Activated CD4-positive, alpha-beta T cell treated with anti-CD3 and anti-CD28 coated beads, Interleukin-2, amount 10 ng/mL, durations not matched to agents 24 days and 14 days (primary cell): ENCODE data around the gene CYTIP. TPM values are rescaled to one million over a fixed set of nuclear protein-coding genes. Genes with fewer than 3 reads are reported as not detected.

ENCODE experiments used
- DNase-seq: peaks from one replicate; pipeline ENCODE4 v3.0.0; 2022
- H3K27ac Mint-ChIP-seq: one replicate; pipeline ENCODE4 v1.8.0; 2022; ENCODE audit warnings: mild to moderate bottlenecking, mixed read lengths
- H3K27me3 Mint-ChIP-seq: one replicate; pipeline ENCODE4 v1.8.0; 2022; ENCODE audit warnings: mixed read lengths
- H3K36me3 Mint-ChIP-seq: one replicate; pipeline ENCODE4 v1.8.0; 2022; ENCODE audit warnings: low read depth, mild to moderate bottlenecking, mixed read lengths
- H3K4me1 Mint-ChIP-seq: one replicate; pipeline ENCODE4 v1.8.0; 2021; ENCODE audit warnings: mixed read lengths
- H3K4me3 Mint-ChIP-seq: one replicate; pipeline ENCODE4 v1.8.0; 2022; ENCODE audit warnings: mild to moderate bottlenecking, moderate library complexity, mixed read lengths
- H3K9me3 Mint-ChIP-seq: one replicate; pipeline ENCODE4 v1.8.0; 2021; ENCODE audit warnings: mixed read lengths
- intact Hi-C: fragments of 100-400 bp; cut with micrococcal nuclease; formaldehyde crosslinking; loops from one replicate; pipeline ENCODE4 v1.15.1; 2023
- total RNA-seq: library from RNA; stranded (reverse); gene quantifications from 2 replicates; pipeline ENCODE4 v1.2.3, GENCODE V29; 2022

CYTIP gene
- total RNA-seq, 1 donor from 2014 or later, result 321 TPM

DNA sequence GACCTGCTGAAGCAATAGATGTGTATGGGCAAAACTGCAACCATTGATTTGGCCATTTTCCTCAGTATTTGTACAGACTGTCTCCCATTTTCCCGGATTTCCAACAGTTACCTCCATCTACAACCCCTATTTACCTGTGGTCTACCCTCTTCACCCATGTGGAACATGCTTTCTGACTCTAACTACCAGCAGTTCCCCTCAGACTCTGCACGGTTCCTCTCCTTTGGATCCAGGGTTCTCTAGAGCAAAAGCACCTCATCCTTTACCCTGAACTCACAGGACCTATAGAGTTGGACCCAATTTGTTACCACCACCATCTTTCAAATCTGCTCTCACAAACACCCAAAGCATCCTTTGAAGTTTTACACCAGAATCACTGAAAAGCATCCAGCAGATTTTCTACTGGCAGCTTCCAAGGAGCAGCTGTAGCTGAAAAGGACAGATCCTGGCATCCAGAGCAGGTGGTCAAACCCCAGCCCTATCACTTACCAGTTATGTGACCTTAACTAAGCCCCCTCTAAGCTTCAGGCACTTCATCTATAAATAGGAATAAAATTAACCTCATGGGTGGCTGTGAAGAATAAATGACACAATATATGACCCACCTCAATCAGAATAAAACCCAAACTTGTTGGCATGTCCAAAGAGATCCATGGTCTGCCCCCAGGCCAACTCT is 15.3 kb downstream of the CYTIP start:
- intact Hi-C loops, result no loop called here
- no peaks in the 10 kb centered on the region for H3K27me3 Mint-ChIP-seq
- H3K4me3 Mint-ChIP-seq, result peak overlapping the region; percentile 92
- peak; percentile 57 for DNase-seq
- peaks cover 74% of the 10 kb centered on the region for H3K4me1 Mint-ChIP-seq
- peaks cover 92% of the 10 kb centered on the region for H3K36me3 Mint-ChIP-seq
- peak overlapping the region; percentile 75 for H3K27ac Mint-ChIP-seq
- H3K9me3 Mint-ChIP-seq, result peaks cover 3% of the 10 kb centered on the region

DNA sequence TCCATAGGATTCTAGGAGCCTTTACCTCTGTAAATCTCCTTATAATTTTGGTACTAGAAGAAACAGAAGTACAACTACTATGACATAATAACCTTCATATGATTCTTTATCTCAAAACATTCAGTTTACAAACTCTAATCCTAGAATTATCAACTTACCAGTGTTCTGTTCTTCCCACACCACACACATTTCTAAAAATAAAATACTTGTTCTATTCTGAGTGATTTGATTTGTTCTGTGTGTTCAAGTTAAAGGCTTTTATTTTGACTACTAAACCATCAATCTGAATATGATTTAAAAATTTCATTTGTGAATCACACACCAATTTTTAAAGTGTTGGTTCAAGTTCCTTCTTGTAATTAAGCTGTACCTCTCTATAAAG is 16.0 kb downstream of the CYTIP start:
- Mint-ChIP-seq H3K4me3 (peak overlapping the region; percentile 92), H3K27me3 (no peaks in the 10 kb centered on the region), H3K36me3 (peaks cover 91% of the 10 kb centered on the region), H3K27ac (peak overlapping the region; percentile 75), H3K4me1 (peaks cover 73% of the 10 kb centered on the region), H3K9me3 (peaks cover 3% of the 10 kb centered on the region)
- intact Hi-C loops, result no loop called here
- DNase-seq, result no peak

DNA sequence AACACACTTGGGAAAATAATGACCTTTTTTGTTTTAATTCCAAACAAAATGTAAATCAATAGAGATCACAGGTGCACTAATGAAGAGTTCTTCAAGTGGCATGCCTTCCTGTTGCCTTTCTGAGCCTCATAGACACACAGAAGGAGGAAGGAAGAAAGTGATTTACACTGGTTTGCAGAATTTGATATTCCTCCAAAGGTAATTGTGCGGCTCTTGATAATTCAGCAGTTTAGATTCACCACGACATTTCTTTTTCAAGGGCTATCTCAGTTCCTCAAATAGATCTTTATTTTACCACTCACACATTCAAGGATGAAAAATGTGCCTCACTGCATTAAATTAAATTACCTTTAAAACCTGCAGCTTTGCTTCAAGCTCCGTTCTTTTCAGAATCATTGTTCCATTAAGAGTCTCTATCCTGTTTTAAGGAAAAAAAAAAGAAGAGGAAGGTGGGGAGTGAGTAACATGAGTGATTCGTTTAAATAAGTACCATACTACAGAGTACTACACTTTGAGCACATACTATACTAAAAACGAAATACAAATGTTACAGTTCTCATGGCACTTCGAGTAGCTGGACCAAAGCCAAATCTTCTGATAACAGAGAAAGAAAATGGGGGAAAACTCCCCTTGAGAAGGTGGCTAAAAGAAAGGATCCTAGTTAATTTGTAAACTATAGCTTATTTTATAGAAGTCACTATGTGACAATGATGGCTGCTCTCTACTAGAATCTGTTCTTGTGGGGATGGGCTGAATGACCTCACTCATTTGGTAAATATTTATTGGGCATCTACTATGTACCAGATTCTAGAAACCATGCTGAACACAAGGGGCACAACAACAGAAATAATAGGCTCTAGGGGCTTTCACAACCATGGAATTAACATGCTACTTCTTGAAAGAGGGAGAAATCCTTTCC is 16.6 kb downstream of the CYTIP start:
- Mint-ChIP-seq H3K27me3 (no peaks in the 10 kb centered on the region), H3K4me3 (peak overlapping the region; percentile 13), H3K4me1 (peaks cover 67% of the 10 kb centered on the region), H3K9me3 (peaks cover 3% of the 10 kb centered on the region), H3K36me3 (peaks cover 88% of the 10 kb centered on the region), H3K27ac (peak overlapping the region; percentile 75)
- intact Hi-C loops, result no loop called here
- peak; percentile 48 for DNase-seq

DNA sequence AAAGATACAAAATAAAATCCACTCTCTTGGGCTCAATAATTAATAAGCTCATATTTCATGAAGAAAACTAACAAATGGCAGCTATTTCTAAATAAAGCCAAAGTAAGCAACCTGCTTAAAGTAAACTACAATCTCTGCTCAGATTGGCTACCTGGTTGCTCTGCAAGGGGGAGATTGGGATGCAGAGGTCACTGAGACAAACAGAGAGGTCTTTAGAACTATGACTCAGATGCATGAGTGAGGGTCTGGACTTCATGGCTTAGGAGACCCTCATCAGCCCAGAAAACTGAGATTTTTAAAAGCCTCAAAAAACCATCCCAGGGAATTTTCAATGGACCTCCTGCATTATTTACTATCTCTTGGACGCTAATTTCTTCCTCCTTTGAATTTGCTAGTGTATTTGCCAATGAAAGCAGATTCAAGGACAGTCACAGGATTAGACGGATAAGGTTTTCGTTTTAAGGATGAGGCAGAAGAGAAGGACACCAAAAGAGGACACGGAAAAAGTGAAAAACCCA is 17.4 kb downstream of the CYTIP start:
- H3K4me3 Mint-ChIP-seq, result peak overlapping the region; percentile 13
- H3K27ac Mint-ChIP-seq, result peak overlapping the region; percentile 75
- H3K36me3 Mint-ChIP-seq, result peaks cover 86% of the 10 kb centered on the region
- no peaks in the 10 kb centered on the region for H3K27me3 Mint-ChIP-seq
- intact Hi-C loops, result no loop called here
- DNase-seq, result peak; percentile 54
- H3K4me1 Mint-ChIP-seq, result peaks cover 66% of the 10 kb centered on the region
- peaks cover 3% of the 10 kb centered on the region for H3K9me3 Mint-ChIP-seq

DNA sequence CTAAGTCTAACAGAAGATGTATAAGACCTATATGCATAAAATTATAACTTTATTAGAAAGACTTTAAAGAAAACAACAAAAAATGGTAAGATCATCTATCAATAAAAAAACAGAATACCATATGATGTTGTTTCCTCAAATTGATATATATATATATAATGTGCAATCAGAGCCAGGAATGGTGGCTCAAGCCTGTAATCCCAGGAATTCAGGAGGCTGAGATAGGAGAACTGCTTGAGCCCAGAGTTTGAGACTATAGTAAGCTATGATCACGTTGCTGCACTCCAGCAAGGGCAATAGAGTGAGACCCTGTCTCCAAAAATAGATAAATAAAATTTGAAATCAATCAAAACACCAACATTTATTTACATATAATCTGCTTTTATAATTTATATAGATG is 19.5 kb downstream of the CYTIP start:
- intact Hi-C loops, result no loop called here
- H3K4me3 Mint-ChIP-seq, result peak overlapping the region; percentile 40

DNA sequence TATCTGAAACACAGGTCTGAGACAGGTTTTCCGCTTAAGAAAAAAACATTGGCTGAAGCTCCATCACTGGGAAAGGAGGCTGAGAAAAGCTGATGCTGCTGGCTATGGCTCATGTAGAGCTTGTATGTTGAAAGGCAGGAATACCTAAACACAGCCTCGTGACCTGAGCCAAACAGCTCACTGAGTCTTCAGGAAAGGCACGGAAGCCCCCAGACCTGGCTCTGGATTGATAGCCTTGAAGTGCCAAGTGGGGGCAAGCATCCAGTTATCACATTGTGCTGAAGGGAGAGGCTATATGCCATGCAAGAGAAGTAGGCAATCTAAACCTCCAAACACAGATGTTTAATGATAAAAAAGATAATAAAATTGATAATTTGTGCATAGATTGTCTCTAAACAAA is 21.9 kb downstream of the CYTIP start:
- Mint-ChIP-seq H3K36me3 (peaks cover 78% of the 10 kb centered on the region), H3K27me3 (no peaks in the 10 kb centered on the region), H3K27ac (peak overlapping the region; percentile 84), H3K4me3 (peak overlapping the region; percentile 24), H3K9me3 (peaks cover 3% of the 10 kb centered on the region), H3K4me1 (peaks cover 61% of the 10 kb centered on the region)
- DNase-seq, result peak; percentile 61
- intact Hi-C loops, result loop anchor here (1.0 to 2.0 kb wide), 6 partner anchors 8 to 47 kb away; no protein-coding TSS in a partner anchor

More for the DNA sequence above, 19.5 kb downstream of the CYTIP start:
- peaks cover 67% of the 10 kb centered on the region for H3K4me1 Mint-ChIP-seq
- no peaks in the 10 kb centered on the region for H3K27me3 Mint-ChIP-seq
- peak; percentile 51 for DNase-seq
- peaks cover 84% of the 10 kb centered on the region for H3K36me3 Mint-ChIP-seq
- no peak overlapping the region for H3K27ac Mint-ChIP-seq
- peaks cover 3% of the 10 kb centered on the region for H3K9me3 Mint-ChIP-seq

DNA sequence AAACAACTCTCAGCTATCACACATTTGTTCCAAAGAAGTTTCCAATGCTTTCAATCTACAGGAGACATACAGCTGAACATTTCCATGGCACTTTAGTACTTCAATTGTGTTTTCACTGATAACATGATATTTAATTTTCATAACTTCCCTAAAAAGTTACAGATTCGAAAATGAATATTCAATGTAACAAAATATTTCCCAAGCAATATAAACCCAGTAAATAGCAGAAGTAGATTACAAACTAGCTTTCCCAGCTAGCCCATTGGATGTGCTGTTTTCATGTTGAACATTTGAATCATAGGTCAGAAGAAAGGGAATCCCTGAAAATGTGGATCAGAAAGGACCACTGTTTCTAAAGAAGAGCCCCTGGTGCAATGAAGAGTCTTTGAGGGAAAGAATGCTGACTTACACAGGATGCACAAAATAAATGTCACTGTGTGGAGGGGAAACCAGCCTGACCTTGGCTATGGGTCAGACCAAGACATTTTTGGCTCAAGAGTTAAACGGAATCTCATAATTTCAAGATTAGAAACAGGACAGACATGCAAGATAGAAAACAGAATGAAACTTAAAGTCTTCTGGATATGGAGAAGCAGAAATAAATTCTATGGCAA is 22.5 kb downstream of the CYTIP start:
- Mint-ChIP-seq H3K4me3 (peak overlapping the region; percentile 24), H3K27me3 (no peaks in the 10 kb centered on the region), H3K27ac (peak overlapping the region; percentile 84), H3K36me3 (peaks cover 76% of the 10 kb centered on the region), H3K9me3 (peaks cover 3% of the 10 kb centered on the region), H3K4me1 (peaks cover 61% of the 10 kb centered on the region)
- DNase-seq, result peak; percentile 60
- intact Hi-C loops, result loop anchor here (1.0 to 2.0 kb wide), 6 partner anchors 8 to 48 kb away; no protein-coding TSS in a partner anchor

DNA sequence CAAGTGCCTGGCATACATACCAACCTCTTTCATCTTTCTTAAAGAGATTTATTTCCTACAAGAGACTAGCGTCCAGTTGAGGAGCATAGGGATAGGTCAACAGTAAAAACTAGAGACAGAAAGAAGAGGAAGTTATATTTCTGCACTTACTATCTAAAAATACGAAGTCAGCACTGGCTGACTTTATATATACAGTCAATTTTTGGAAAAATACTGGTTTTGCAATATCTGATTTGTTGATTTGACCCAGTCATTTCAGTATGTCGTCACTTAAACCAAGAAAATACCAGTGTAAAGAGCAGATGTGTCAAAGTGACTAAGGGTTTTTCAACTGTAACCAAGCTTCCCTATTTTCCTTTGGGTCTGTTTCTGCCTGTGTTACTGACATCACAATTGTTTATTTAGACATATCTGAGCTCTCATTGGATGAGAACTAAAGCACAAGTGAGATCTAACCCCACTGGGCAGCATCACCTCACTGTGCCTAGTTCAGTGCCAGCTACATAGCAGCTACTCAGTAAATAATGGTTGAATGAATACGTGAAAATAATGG is 23.0 kb downstream of the CYTIP start:
- peaks cover 73% of the 10 kb centered on the region for H3K36me3 Mint-ChIP-seq
- DNase-seq, result peak; percentile 78
- peaks cover 59% of the 10 kb centered on the region for H3K4me1 Mint-ChIP-seq
- peak overlapping the region; percentile 84 for H3K27ac Mint-ChIP-seq
- intact Hi-C loops, result loop anchor here (1.0 to 2.0 kb wide), 6 partner anchors 8 to 48 kb away; no protein-coding TSS in a partner anchor
- H3K9me3 Mint-ChIP-seq, result peaks cover 3% of the 10 kb centered on the region
- H3K4me3 Mint-ChIP-seq, result peak overlapping the region; percentile 24
- no peaks in the 10 kb centered on the region for H3K27me3 Mint-ChIP-seq

DNA sequence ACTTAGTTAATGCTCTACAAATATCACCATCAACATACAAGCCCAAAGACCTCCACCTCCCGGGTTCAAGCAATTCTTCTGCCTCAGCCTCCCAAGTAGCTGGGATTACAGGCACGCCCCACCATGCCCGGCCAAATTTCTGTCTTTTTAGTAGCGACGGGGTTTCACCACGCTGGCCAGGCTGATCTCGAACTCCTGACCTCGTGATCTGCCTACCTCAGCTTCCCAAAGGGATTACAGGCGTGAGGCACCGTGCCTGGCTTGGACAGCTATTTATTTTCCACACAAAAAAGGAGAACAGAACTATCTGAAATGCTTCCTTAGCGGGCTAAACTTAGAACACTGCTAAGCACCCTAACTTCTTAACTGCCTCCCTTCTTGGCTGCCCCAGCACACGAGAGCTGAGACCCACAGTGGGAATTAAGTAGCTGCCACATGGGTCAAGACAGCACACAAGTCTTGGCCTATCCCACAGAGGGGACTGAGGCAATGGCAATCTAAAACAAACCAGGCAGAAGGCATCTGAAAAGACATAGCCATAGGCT is 24.8 kb downstream of the CYTIP start:
- Mint-ChIP-seq H3K36me3 (peaks cover 78% of the 10 kb centered on the region), H3K9me3 (no peaks in the 10 kb centered on the region), H3K4me3 (peak overlapping the region; percentile 74), H3K4me1 (peaks cover 70% of the 10 kb centered on the region), H3K27ac (peak overlapping the region; percentile 84), H3K27me3 (no peaks in the 10 kb centered on the region)
- intact Hi-C loops, result no loop called here
- peak; percentile 72 for DNase-seq

DNA sequence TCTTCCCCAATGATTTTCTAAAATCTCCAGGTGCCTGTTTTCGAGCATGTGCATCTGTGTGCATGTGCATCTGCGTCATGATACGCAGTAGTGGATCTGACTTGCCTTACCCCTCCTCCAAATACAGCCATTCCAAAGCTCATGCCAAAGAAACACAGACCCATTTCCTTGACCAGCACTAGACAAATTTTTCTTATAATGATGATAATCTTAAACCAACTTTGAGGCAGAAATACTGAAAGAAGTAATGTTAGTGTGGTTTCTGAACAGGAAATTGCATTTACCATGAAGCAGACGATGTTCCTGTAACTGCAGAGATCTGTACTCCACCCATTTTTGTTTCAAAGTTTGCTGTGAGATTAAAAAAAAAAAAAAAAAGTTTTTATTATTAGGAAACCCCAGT is 25.6 kb downstream of the CYTIP start:
- Mint-ChIP-seq H3K36me3 (peaks cover 81% of the 10 kb centered on the region), H3K4me3 (peak overlapping the region; percentile 74), H3K27ac (peak overlapping the region; percentile 91), H3K4me1 (peaks cover 76% of the 10 kb centered on the region), H3K9me3 (no peaks in the 10 kb centered on the region), H3K27me3 (no peaks in the 10 kb centered on the region)
- intact Hi-C loops, result no loop called here
- peak; percentile 83 for DNase-seq

DNA sequence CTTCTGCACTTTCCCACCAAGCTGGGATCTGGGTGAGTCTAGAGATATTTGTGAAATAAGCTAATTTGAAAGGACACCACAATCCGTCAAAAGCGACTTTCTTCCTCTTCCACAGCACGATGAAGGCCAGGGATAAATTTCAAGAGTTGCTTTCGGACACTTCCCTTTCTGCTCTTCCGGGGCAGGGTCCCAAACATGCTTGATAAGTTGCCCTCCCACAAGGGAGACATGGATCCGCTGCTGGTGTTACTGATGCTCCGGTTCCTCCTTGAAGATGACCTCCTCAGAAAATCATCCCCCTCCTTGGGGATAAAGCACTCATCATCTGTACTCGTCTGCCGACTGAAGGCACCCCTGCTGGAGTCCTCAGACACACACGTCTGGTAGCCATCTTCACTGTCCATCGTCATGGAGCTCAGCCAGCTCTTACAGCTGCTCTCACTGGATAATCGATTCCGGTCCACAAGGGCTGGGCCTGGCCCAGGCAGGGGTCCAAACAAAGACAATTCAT is 28.2 kb downstream of the CYTIP start:
- Mint-ChIP-seq H3K36me3 (peaks cover 83% of the 10 kb centered on the region), H3K27ac (peak overlapping the region; percentile 89), H3K4me1 (peaks cover 78% of the 10 kb centered on the region), H3K9me3 (no peaks in the 10 kb centered on the region), H3K4me3 (peak overlapping the region; percentile 75), H3K27me3 (no peaks in the 10 kb centered on the region)
- no peak for DNase-seq
- intact Hi-C loops, result loop anchor here (2.0 kb wide), 1 partner anchor 483 kb away; no protein-coding TSS in a partner anchor

DNA sequence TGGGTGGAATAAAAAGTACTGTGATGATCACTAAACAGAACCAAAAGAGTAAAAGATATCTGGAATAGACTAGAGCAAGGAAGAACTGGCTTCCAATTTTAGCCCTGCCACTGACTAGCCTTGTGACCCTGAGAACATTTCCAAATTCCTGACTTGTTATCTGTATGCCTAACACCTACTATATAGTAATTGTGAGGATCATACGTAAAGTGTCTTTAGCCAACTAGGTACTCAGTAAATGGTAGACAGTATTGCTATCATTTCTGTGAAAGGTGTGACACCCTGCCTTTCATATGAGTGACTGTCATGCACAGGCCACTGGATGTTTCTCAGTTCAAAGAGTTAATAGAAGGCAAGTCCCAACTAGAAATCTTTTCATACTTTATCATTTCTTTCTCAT is 29.8 kb downstream of the CYTIP start:
- Mint-ChIP-seq H3K27me3 (no peaks in the 10 kb centered on the region), H3K4me1 (peaks cover 73% of the 10 kb centered on the region), H3K9me3 (peaks cover 4% of the 10 kb centered on the region), H3K36me3 (peaks cover 78% of the 10 kb centered on the region), H3K4me3 (peak overlapping the region; percentile 87), H3K27ac (peak overlapping the region; percentile 95)
- peak; percentile 73 for DNase-seq
- intact Hi-C loops, result no loop called here
